ENCODE measurements around the gene PRXL2A. TPM values are rescaled to one million over a fixed set of nuclear protein-coding genes. Genes with fewer than 3 reads are reported as not detected.

PRXL2A gene
- total RNA-seq, 1 donor from 2014 or later, result 132 TPM

DNA sequence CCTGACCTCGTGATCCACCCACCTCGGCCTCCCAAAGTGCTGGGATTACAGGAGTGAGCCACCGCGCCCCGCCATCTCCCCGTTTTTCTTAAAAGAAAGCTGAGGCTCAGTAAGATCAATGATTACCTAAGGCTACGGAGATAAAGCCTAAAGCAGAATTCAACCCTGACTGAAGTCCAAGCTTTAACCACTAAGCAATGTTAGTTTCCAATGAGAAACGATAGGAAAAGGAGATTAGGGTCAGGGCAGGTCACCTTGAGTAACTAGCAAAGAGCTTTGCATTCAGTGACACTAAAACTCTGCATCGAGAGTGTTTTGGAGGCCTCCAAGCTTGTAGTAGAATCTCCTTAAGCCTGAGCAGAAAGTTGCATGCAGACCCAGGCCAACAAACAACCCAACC lies 17.6 kb upstream of the PRXL2A start:
- H3K36me3 Mint-ChIP-seq (ENCODE audit: insufficient read depth), result no peaks in the 10 kb centered on the region

DNA sequence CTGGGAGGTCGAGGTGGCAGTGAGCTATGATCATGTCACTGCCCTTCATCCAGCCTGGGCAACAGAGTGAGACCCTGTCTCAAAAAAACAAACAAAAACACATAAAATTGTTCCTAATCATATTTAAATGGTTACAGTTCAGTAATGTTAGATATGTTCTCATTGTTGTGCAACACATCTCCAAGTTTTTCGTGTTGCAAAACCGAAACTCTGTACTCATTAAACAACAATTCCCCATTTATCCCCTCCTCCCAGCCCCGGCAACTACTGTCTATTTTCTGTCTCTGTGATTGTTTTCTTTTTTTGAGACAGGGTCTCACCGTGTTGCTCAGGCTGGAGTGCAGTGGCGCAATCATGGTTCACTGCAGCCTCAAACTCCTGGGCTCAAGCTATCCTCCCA lies 16.1 kb upstream of the PRXL2A start:
- peaks cover 4% of the 10 kb centered on the region for H3K4me1 Mint-ChIP-seq (ENCODE audit: low read depth)
- H3K36me3 Mint-ChIP-seq (ENCODE audit: insufficient read depth), result no peaks in the 10 kb centered on the region
- DNase-seq (ENCODE audit: low spot score, unreplicated experiment), result no peak
- no peak overlapping the region for H3K4me3 Mint-ChIP-seq (ENCODE audit: low read depth)
- H3K9me3 Mint-ChIP-seq (ENCODE audit: low read depth), result no peaks in the 10 kb centered on the region
- H3K27me3 Mint-ChIP-seq, result no peaks in the 10 kb centered on the region
- no peak overlapping the region for H3K27ac Mint-ChIP-seq
- TF ChIP-seq, protein P1, sequence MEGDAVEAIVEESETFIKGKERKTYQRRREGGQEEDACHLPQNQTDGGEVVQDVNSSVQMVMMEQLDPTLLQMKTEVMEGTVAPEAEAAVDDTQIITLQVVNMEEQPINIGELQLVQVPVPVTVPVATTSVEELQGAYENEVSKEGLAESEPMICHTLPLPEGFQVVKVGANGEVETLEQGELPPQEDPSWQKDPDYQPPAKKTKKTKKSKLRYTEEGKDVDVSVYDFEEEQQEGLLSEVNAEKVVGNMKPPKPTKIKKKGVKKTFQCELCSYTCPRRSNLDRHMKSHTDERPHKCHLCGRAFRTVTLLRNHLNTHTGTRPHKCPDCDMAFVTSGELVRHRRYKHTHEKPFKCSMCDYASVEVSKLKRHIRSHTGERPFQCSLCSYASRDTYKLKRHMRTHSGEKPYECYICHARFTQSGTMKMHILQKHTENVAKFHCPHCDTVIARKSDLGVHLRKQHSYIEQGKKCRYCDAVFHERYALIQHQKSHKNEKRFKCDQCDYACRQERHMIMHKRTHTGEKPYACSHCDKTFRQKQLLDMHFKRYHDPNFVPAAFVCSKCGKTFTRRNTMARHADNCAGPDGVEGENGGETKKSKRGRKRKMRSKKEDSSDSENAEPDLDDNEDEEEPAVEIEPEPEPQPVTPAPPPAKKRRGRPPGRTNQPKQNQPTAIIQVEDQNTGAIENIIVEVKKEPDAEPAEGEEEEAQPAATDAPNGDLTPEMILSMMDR (IDR thresholded peaks at IDR 0.05; ENCODE audit: unreplicated experiment), result no peak

More for the DNA sequence above, 17.6 kb upstream of the PRXL2A start:
- H3K27ac Mint-ChIP-seq, result no peak overlapping the region
- H3K4me1 Mint-ChIP-seq (ENCODE audit: low read depth), result peaks cover 4% of the 10 kb centered on the region
- H3K27me3 Mint-ChIP-seq, result no peaks in the 10 kb centered on the region
- H3K9me3 Mint-ChIP-seq (ENCODE audit: low read depth), result no peaks in the 10 kb centered on the region
- TF ChIP-seq, protein P1 (IDR thresholded peaks at IDR 0.05; ENCODE audit: unreplicated experiment), result no peak
- H3K4me3 Mint-ChIP-seq (ENCODE audit: low read depth), result no peak overlapping the region
- DNase-seq (ENCODE audit: low spot score, unreplicated experiment), result no peak

DNA sequence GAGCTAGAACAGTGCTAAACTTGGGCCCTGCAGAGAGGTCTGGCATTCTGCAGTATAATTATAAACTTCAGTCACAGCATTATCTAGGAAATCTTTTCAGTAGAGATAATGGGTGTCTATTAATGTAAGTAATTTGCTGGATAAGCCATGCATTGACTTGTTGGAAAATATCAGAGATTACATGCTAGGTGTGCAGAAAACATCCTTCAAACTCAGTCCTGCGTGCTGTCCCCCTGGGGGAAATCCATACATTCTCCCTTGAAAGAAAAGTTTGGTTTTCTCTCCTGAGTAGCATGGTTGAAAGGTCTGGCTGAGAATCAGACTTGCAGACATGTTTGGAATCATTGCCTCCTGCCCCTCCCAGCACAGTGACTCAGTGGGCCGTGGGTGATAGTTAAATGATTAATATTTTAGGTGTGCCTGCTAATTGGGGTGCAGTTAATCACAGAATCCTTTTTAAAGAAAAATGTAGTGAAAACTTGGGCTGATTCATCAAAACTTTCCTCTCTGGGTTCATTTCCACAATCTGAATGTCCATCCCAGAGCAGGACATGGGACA lies 13.9 kb upstream of the PRXL2A start:
- H3K27ac Mint-ChIP-seq, result no peak overlapping the region

DNA sequence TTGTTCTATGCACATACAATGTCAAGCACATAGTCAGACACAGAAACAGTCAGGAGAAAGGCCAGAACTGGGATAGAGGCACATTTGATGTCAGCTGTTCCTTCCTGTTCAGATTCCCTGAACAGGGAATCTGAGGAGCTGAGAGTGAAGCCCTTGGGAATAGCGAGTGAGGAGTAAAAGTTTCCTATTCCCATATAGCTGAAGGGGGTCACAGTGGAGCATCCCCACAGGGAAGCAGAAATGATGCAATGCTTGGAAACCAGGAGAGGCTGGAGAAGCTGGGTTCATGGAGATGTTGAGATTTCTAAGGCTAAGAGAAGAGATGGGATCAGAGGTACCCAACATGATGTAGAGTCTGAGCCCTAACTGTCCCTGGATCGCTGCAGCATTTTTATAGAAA lies 11.3 kb upstream of the PRXL2A start:
- no peaks in the 10 kb centered on the region for H3K27me3 Mint-ChIP-seq
- no peaks in the 10 kb centered on the region for H3K9me3 Mint-ChIP-seq (ENCODE audit: low read depth)
- H3K4me1 Mint-ChIP-seq (ENCODE audit: low read depth), result peaks cover 2% of the 10 kb centered on the region
- no peak overlapping the region for H3K4me3 Mint-ChIP-seq (ENCODE audit: low read depth)
- no peak overlapping the region for H3K27ac Mint-ChIP-seq
- no peak for DNase-seq (ENCODE audit: low spot score, unreplicated experiment)
- TF ChIP-seq, protein P1 (IDR thresholded peaks at IDR 0.05; ENCODE audit: unreplicated experiment), result no peak
- H3K36me3 Mint-ChIP-seq (ENCODE audit: insufficient read depth), result no peaks in the 10 kb centered on the region

More for the DNA sequence above, 13.9 kb upstream of the PRXL2A start:
- peaks cover 4% of the 10 kb centered on the region for H3K4me1 Mint-ChIP-seq (ENCODE audit: low read depth)
- DNase-seq (ENCODE audit: low spot score, unreplicated experiment), result no peak
- TF ChIP-seq, protein P1 (IDR thresholded peaks at IDR 0.05; ENCODE audit: unreplicated experiment), result no peak
- no peak overlapping the region for H3K4me3 Mint-ChIP-seq (ENCODE audit: low read depth)
- no peaks in the 10 kb centered on the region for H3K27me3 Mint-ChIP-seq
- H3K9me3 Mint-ChIP-seq (ENCODE audit: low read depth), result no peaks in the 10 kb centered on the region
- H3K36me3 Mint-ChIP-seq (ENCODE audit: insufficient read depth), result no peaks in the 10 kb centered on the region

DNA sequence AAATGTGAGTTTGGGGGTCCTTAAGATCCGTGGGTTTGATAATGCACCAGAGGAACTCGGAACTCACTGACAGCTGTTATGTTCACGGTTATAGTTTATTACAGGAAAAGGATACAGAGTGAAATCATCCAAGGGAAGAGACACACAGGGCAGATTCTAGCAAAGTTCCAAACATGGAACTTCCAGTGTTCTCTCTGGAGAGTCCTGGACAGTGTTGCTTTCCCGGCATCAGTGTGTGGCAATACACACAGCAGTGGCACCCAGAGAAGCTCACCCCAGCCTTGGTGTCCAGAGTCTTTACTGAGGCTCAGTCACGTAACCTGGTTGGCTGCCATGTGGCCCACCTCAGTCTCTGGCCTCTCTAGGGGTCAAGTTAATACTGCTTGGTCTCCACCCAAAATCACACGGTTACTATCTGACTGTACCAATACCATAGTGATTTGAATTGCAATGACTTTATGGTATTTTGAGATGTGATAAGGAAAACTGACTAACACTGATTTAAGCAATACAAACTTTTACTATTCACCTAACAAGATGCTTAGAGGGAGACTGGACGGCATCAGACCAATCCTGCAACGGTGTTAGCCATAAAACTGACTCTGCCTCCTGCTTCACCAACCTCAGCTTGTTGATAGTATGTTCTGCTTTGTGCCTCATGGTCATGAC lies 8.1 kb upstream of the PRXL2A start:
- H3K9me3 Mint-ChIP-seq (ENCODE audit: low read depth), result no peaks in the 10 kb centered on the region
- no peaks in the 10 kb centered on the region for H3K36me3 Mint-ChIP-seq (ENCODE audit: insufficient read depth)
- no peaks in the 10 kb centered on the region for H3K4me1 Mint-ChIP-seq (ENCODE audit: low read depth)
- no peak overlapping the region for H3K4me3 Mint-ChIP-seq (ENCODE audit: low read depth)
- H3K27me3 Mint-ChIP-seq, result no peaks in the 10 kb centered on the region
- TF ChIP-seq, protein P1 (IDR thresholded peaks at IDR 0.05; ENCODE audit: unreplicated experiment), result no peak
- no peak overlapping the region for H3K27ac Mint-ChIP-seq
- DNase-seq (ENCODE audit: low spot score, unreplicated experiment), result no peak

All from progenitor cell of endocrine pancreas (in vitro differentiated cells).